Uterus (tissue), 4 donors: ENCODE measurements around the gene MSMO1. TPM values are rescaled to one million over a fixed set of nuclear protein-coding genes. Genes with fewer than 3 reads are reported as not detected.

ENCODE experiments used
- DNase-seq, 2 donors: peaks; one replicate each; pipeline ENCODE4 v3.0.0-alpha.2; 2019 to 2020
- H3K27ac ChIP-seq, 2 donors: fragments of 200-600 bp; sonication (generic); 1 replicate in 1 of 2; 2 replicates in 1 of 2; pipeline ENCODE4 v1.5.1; 2016 to 2018
- H3K27me3 ChIP-seq, 2 donors: fragments of 200-600 bp; sonication (generic); one replicate each; pipeline ENCODE4 v1.5.1; 2018 to 2019; ENCODE audit warnings: control low read depth in 1 of 2
- H3K36me3 ChIP-seq, 2 donors: fragments of 200-600 bp; sonication (generic); one replicate each; pipeline ENCODE4 v1.5.1; 2019; ENCODE audit warnings: control low read depth in 1 of 2
- H3K4me1 ChIP-seq, 2 donors: fragments of 200-600 bp; sonication (generic); one replicate each; pipeline ENCODE4 v1.5.1; 2018 to 2019; ENCODE audit warnings: control low read depth in 1 of 2
- H3K4me3 ChIP-seq, 2 donors: fragments of 200-600 bp; sonication (generic); 1 replicate in 1 of 2; 2 replicates in 1 of 2; pipeline ENCODE4 v1.5.1; 2018 to 2019; ENCODE audit warnings: mild to moderate bottlenecking in 1 of 2
- H3K9me3 ChIP-seq, 2 donors: fragments of 200-600 bp; sonication (generic); one replicate each; pipeline ENCODE4 v1.5.1; 2019; ENCODE audit warnings: control low read depth in 1 of 2
- POLR2A ChIP-seq, 2 donors: fragments of 450-650 bp; IDR thresholded peaks; one replicate each; pipeline ENCODE4 v1.6.1; 2016; ENCODE audit warnings: antibody characterized with exemption in 2 of 2, mild to moderate bottlenecking in 1 of 2, moderate library complexity in 1 of 2
- intact Hi-C: fragments of 100-400 bp; cut with DNase I; formaldehyde crosslinking; loops from one replicate; pipeline ENCODE4 v1.15.1; 2023; ENCODE audit warnings: low total_unique reads
- total RNA-seq, 4 donors: library from RNA; depleted of rRNA in 3 of 4; stranded (reverse); fragments of >200 nt in 3 of 4; gene quantifications; one replicate each; pipeline versions ENCODE4 v1.1.0 to v1.2.4, GENCODE V29; 2014 to 2023
- TF ChIP-seq, protein P1 (sequence below), 4 experiments: fragments of 200-600 bp in 2 of 4; fragments of 450-650 bp in 2 of 4; sonication (generic) in 2 of 4; IDR thresholded peaks; one replicate each; pipeline ENCODE4 v1.5.1; 2016 to 2019; ENCODE audit warnings: antibody characterized with exemption in 4 of 4, mild to moderate bottlenecking in 2 of 4, moderate library complexity in 1 of 4
- donor health status: DM: yes; HTN: yes; CAD: no.

Gene MSMO1
- total RNA-seq, 4 donors from 2014 or later = 8.7 to 87.8 (median 18.9) TPM

GRCh38 chr4:165382640-165383039 is 55.2 kb downstream of the MSMO1 start:
- H3K4me1 ChIP-seq = peaks cover 0 to 3% of the 10 kb centered on the region in 2 donors
- no peak for DNase-seq
- no peaks in the 10 kb centered on the region for H3K36me3 ChIP-seq
- intact Hi-C loops = no loop called here
- H3K27me3 ChIP-seq = no peaks in the 10 kb centered on the region
- peak overlapping the region; percentile 25 to 51 for H3K27ac ChIP-seq
- TF ChIP-seq POLR2A (IDR thresholded peaks at IDR 0.05) = no peak
- TF ChIP-seq, protein P1, sequence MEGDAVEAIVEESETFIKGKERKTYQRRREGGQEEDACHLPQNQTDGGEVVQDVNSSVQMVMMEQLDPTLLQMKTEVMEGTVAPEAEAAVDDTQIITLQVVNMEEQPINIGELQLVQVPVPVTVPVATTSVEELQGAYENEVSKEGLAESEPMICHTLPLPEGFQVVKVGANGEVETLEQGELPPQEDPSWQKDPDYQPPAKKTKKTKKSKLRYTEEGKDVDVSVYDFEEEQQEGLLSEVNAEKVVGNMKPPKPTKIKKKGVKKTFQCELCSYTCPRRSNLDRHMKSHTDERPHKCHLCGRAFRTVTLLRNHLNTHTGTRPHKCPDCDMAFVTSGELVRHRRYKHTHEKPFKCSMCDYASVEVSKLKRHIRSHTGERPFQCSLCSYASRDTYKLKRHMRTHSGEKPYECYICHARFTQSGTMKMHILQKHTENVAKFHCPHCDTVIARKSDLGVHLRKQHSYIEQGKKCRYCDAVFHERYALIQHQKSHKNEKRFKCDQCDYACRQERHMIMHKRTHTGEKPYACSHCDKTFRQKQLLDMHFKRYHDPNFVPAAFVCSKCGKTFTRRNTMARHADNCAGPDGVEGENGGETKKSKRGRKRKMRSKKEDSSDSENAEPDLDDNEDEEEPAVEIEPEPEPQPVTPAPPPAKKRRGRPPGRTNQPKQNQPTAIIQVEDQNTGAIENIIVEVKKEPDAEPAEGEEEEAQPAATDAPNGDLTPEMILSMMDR (IDR thresholded peaks at IDR 0.05) = no peak
- H3K9me3 ChIP-seq = no peaks in the 10 kb centered on the region
- no peak overlapping the region for H3K4me3 ChIP-seq

GRCh38 chr4:165383591-165384073 is 56.2 kb downstream of the MSMO1 start:
- H3K4me3 ChIP-seq = no peak overlapping the region
- H3K9me3 ChIP-seq = no peaks in the 10 kb centered on the region
- TF ChIP-seq POLR2A (IDR thresholded peaks at IDR 0.05) = no peak
- TF ChIP-seq, protein P1 (IDR thresholded peaks at IDR 0.05) = no peak
- no peak for DNase-seq
- no peaks in the 10 kb centered on the region for H3K27me3 ChIP-seq
- H3K27ac ChIP-seq = peak overlapping the region; percentile 25 to 51
- no peaks in the 10 kb centered on the region for H3K36me3 ChIP-seq
- intact Hi-C loops = no loop called here
- peaks cover 0 to 3% of the 10 kb centered on the region in 2 donors for H3K4me1 ChIP-seq

- Histone ChIP-seq H3K4me3 (no peak overlapping the region), H3K4me1 (peaks cover 0 to 3% of the 10 kb centered on the region in 2 donors), H3K9me3 (no peaks in the 10 kb centered on the region), H3K27ac (peak overlapping the region; percentile 25 to 51), H3K27me3 (no peaks in the 10 kb centered on the region), H3K36me3 (no peaks in the 10 kb centered on the region)
- TF ChIP-seq, protein P1 (IDR thresholded peaks at IDR 0.05) = no peak
- TF ChIP-seq POLR2A (IDR thresholded peaks at IDR 0.05) = no peak
- DNase-seq = no peak
- intact Hi-C loops = no loop called here
Measured at GRCh38 chr4:165384186-165384585, 56.7 kb downstream of the MSMO1 start.

DNA sequence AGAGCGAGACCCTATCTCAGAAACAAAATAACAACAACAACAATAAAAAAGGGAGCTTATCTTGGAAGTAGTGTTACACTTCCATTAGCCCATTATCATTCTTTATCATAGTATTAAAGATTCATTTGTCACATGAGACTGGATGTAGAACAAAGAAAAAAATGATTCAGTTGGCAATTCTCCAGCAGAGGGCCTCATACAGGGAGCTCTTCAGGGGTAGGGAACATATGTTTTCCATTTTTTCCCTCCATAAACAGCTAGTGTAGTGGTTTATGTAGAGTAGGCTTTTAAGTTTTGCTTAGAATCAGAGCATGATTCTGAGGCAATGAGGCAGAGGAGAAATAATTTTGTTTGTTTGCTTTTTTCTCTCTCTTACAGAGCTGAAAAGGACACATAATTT is 57.1 kb downstream of the MSMO1 start:
- Histone ChIP-seq H3K4me1 (peaks cover 0 to 3% of the 10 kb centered on the region in 2 donors), H3K9me3 (no peaks in the 10 kb centered on the region), H3K27me3 (no peaks in the 10 kb centered on the region), H3K4me3 (no peak overlapping the region), H3K27ac (peak overlapping the region in 1 of 2 donors; percentile 51), H3K36me3 (no peaks in the 10 kb centered on the region)
- intact Hi-C loops = no loop called here
- TF ChIP-seq, protein P1 (IDR thresholded peaks at IDR 0.05) = no peak
- no peak for TF ChIP-seq POLR2A (IDR thresholded peaks at IDR 0.05)
- DNase-seq = no peak

GRCh38 chr4:165385126-165385525 is 57.7 kb downstream of the MSMO1 start:
- H3K27ac ChIP-seq = no peak overlapping the region
- intact Hi-C loops = no loop called here

More at GRCh38 chr4:165385126-165385525, 57.7 kb downstream of the MSMO1 start:
- H3K27me3 ChIP-seq = no peaks in the 10 kb centered on the region
- DNase-seq = no peak
- H3K4me3 ChIP-seq = no peak overlapping the region
- peaks cover 0 to 3% of the 10 kb centered on the region in 2 donors for H3K4me1 ChIP-seq
- no peaks in the 10 kb centered on the region for H3K9me3 ChIP-seq
- TF ChIP-seq, protein P1 (IDR thresholded peaks at IDR 0.05) = no peak
- TF ChIP-seq POLR2A (IDR thresholded peaks at IDR 0.05) = no peak
- no peaks in the 10 kb centered on the region for H3K36me3 ChIP-seq
